Right lobe of liver (tissue), 6 donors: Measurements from ENCODE around the gene ABCF1. TPM values are rescaled to one million over a fixed set of nuclear protein-coding genes. Genes with fewer than 3 reads are reported as not detected.

Experiments
- ATAC-seq, 4 donors: fragments of 200-7000 bp; cut with Tn5 transposase; one replicate each; pipeline ENCODE4 v1.9.1; 2020; ENCODE audit warnings: mild to moderate bottlenecking in 4 of 4, moderate library complexity in 4 of 4
- DNase-seq, 3 donors: peaks; one replicate each; pipeline ENCODE4 v3.0.0-alpha.2; 2020
- H3K27ac ChIP-seq, 3 donors: fragments of 200-600 bp; one replicate each; pipeline ENCODE4 v1.8.0; 2022
- H3K27me3 ChIP-seq, 2 donors: fragments of 200-600 bp; one replicate each; pipeline ENCODE4 v1.8.0; 2022
- H3K36me3 ChIP-seq, 4 donors: fragments of 200-600 bp; sonication (generic) in 1 of 4; one replicate each; pipeline versions ENCODE4 v1.5.1 to v1.8.0; 2017 to 2022; ENCODE audit warnings: control low read depth in 1 of 4
- H3K4me1 ChIP-seq, 4 donors: fragments of 200-600 bp; sonication (generic) in 1 of 4; one replicate each; pipeline versions ENCODE4 v1.5.1 to v1.8.0; 2017 to 2022; ENCODE audit warnings: control low read depth in 1 of 4
- H3K4me3 ChIP-seq, 3 donors: fragments of 200-600 bp; one replicate each; pipeline ENCODE4 v1.8.0; 2022
- H3K9me3 ChIP-seq, 4 donors: fragments of 200-600 bp; sonication (generic) in 1 of 4; one replicate each; pipeline versions ENCODE4 v1.5.1 to v1.8.0; 2017 to 2022; ENCODE audit warnings: control low read depth in 1 of 4
- POLR2A ChIP-seq: fragments of 450-650 bp; IDR thresholded peaks from one replicate; pipeline ENCODE4 v1.6.1; 2017; ENCODE audit warnings: antibody characterized with exemption, mild to moderate bottlenecking
- WGBS: methylation state at CpG from one replicate; pipeline ENCODE4 v1.1.6; 2018; ENCODE audit warnings: low coverage, low lambda C conversion rate; ENCODE audit not compliant: insufficient coverage; ENCODE audit errors: missing lambda C conversion rate; 5-methylcytosine and 5-hydroxymethylcytosine counted together
- intact Hi-C, 2 donors: fragments of 100-400 bp; cut with DNase I; formaldehyde crosslinking; loops; one replicate each; pipeline versions ENCODE4 v1.11.2 to v1.14.1; 2022
- total RNA-seq, 6 experiments: library from RNA; depleted of rRNA in 2 of 6; stranded (reverse); fragments of >200 nt in 2 of 6; fragmentation: NEBNext Ultra II Directional in 3 of 6; extraction: Animal tissue kit (Norgen Biotek cat#: 25700) in 3 of 6; gene quantifications; one replicate each; pipeline versions ENCODE4 v1.1.0 to v1.2.4, GENCODE V29; 2016 to 2023
- TF ChIP-seq, protein P1 (sequence below), 4 donors: fragments of 200-600 bp in 3 of 4; fragments of 450-650 bp in 1 of 4; IDR thresholded peaks; one replicate each; pipeline versions ENCODE4 v1.5.1 to v1.8.0; 2016 to 2022; ENCODE audit warnings: antibody characterized with exemption in 4 of 4, mild to moderate bottlenecking in 2 of 4
- donor health status: DM: no; HTN: yes; CAD: no.
- donor health status: DM: no; HTN: no; CAD: no.
- donor health status: DM: no; HTN: no; CAD: no.
- donor health status: DM: no; HTN: yes; CAD: no.
- donor health status: DM: no; HTN: yes; CAD: no.

ABCF1 gene
- total RNA-seq, 6 experiments from 2014 or later, result 23.3 to 35.2 (median 26.8) TPM

DNA sequence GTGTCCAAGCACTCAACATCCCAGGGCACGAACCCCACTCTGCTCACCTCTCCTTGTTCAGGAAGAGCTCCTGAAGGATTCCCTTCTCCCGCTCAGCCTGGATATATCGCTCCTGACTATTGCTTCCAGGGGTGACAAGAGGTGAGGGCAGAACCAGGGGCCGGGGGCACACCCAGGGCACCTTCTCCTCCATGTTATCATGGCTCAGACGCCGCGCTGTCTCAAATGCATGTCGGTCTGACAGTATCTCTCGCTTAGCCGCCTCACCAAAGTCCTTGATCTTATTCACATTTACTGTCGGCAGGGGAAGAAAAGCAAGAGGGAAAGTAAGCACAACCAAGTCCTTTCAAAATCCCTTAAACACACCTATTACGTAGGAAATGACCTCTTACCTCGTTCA is 32.7 kb downstream of the ABCF1 start:
- WGBS, result 65% methylated on average over 4 of the region's 13 CpGs
- Histone ChIP-seq H3K36me3 (peaks cover 19 to 86% (median 55%) of the 10 kb centered on the region in 4 donors), H3K27me3 (no peaks in the 10 kb centered on the region)

DNA sequence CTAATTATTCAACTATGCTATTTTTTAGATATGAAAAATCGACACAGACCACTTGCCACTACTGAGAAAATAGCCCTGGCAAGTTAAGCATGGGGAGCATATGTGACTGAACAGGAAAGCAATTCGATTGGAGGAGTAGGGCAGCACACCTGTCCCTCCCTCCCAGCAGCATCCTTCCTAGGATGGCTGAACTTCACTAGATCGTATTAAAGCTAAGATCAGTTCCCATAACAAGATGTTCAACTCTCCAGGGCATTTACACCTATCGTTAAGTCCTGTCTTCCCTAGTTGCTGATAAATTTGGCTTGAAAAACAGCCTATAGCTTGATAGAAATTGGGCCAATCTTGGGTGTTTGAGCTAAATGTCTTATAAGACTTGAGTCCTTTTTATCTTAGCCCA is 38.8 kb downstream of the ABCF1 start:
- no peak overlapping the region for H3K27ac ChIP-seq
- intact Hi-C loops, result no loop called here
- H3K9me3 ChIP-seq, result no peaks in the 10 kb centered on the region
- ATAC-seq (no peak), DNase-seq (no peak)
- WGBS, result 63% methylated on average over 3 of the region's 4 CpGs
- H3K36me3 ChIP-seq, result peaks cover 3 to 48% (median 28%) of the 10 kb centered on the region in 4 donors
- TF ChIP-seq POLR2A, result no peak
- TF ChIP-seq, protein P1, sequence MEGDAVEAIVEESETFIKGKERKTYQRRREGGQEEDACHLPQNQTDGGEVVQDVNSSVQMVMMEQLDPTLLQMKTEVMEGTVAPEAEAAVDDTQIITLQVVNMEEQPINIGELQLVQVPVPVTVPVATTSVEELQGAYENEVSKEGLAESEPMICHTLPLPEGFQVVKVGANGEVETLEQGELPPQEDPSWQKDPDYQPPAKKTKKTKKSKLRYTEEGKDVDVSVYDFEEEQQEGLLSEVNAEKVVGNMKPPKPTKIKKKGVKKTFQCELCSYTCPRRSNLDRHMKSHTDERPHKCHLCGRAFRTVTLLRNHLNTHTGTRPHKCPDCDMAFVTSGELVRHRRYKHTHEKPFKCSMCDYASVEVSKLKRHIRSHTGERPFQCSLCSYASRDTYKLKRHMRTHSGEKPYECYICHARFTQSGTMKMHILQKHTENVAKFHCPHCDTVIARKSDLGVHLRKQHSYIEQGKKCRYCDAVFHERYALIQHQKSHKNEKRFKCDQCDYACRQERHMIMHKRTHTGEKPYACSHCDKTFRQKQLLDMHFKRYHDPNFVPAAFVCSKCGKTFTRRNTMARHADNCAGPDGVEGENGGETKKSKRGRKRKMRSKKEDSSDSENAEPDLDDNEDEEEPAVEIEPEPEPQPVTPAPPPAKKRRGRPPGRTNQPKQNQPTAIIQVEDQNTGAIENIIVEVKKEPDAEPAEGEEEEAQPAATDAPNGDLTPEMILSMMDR (IDR thresholded peaks at IDR 0.05), result no peak
- H3K4me1 ChIP-seq, result peaks cover 0 to 9% (median 5%) of the 10 kb centered on the region in 4 donors
- no peaks in the 10 kb centered on the region for H3K27me3 ChIP-seq
- H3K4me3 ChIP-seq, result no peak overlapping the region

More for the DNA sequence above, 32.7 kb downstream of the ABCF1 start:
- no peak overlapping the region for H3K4me3 ChIP-seq
- TF ChIP-seq, protein P1 (IDR thresholded peaks at IDR 0.05), result no peak
- TF ChIP-seq POLR2A, result no peak
- no peak overlapping the region for H3K27ac ChIP-seq
- DNase-seq (no peak), ATAC-seq (no peak)
- H3K9me3 ChIP-seq, result no peaks in the 10 kb centered on the region
- H3K4me1 ChIP-seq, result no peaks in the 10 kb centered on the region
- intact Hi-C loops, result loop anchor here in 1 of 2 donors (10.0 kb wide), 1 partner anchor 119 kb away; the partner anchor contains the start of gene HLA-E

DNA sequence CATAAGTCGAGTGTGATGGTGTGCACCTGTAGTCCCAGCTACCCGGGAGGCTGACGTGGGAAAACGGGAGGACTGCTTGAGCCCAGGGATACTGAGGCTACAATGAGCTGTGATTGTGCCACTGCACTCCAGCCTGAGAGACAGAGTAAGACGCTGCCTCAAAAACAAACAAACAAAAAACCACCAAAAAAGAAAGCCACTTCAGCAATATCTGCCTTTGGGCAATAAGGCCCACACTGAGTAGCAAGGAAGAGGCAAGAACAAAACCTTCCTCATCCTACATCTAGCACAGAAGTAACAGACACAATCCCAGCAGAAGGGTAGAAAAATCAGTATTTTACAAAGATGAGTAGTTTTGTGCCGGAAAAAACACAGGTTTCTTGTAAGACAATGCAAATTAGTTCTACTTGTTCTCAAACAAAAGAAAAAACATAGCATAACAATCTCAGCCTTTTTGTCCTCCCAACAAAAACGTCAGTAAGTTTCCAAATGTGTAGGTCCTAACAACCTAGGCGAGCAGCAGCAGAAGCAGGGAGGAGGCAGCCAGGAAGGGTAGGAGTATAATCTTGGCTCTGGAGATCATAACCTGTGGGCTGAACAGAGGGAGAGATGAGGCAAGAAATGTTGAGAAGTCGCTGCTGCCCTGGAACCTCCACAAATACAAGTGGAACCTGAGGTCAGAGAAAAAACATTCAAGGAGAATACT is 40.1 kb downstream of the ABCF1 start:
- peaks cover 0 to 9% (median 5%) of the 10 kb centered on the region in 4 donors for H3K4me1 ChIP-seq

DNA sequence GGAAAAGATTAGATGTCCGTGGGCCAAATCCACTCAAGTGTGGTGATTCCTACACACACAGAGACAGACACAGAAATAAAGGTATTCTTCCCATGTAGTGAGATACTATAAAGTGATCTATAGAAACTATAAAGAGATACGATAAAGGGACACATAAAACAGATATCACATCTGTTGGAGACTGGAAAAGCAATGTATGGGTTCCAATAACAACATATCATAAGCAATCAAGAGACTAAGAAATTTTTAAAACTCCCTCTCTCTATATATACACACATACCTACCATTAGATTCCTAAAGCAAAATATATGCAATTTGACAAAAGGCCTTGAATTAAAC is 40.6 kb downstream of the ABCF1 start:
- H3K4me3 ChIP-seq, result no peak overlapping the region
- 58% methylated on average over 2 of the region's 2 CpGs for WGBS
- DNase-seq (no peak), ATAC-seq (no peak)
- H3K36me3 ChIP-seq, result peaks cover 0 to 39% (median 20%) of the 10 kb centered on the region in 4 donors
- H3K4me1 ChIP-seq, result peaks cover 0 to 9% (median 5%) of the 10 kb centered on the region in 4 donors
- H3K27me3 ChIP-seq, result no peaks in the 10 kb centered on the region
- H3K9me3 ChIP-seq, result no peaks in the 10 kb centered on the region
- TF ChIP-seq, protein P1 (IDR thresholded peaks at IDR 0.05), result no peak
- no peak for TF ChIP-seq POLR2A
- intact Hi-C loops, result no loop called here
- H3K27ac ChIP-seq, result no peak overlapping the region

More for the DNA sequence above, 40.1 kb downstream of the ABCF1 start:
- Histone ChIP-seq H3K27me3 (no peaks in the 10 kb centered on the region), H3K4me3 (no peak overlapping the region), H3K36me3 (peaks cover 0 to 39% (median 22%) of the 10 kb centered on the region in 4 donors), H3K27ac (no peak overlapping the region), H3K9me3 (no peaks in the 10 kb centered on the region)
- ATAC-seq, result no peak
- intact Hi-C loops, result no loop called here
- no peak for DNase-seq
- WGBS, result 64% methylated on average over 9 of the region's 9 CpGs
- TF ChIP-seq, protein P1 (IDR thresholded peaks at IDR 0.05), result no peak
- TF ChIP-seq POLR2A, result no peak
